Measurements from ENCODE around the gene TRIM44.

- TF ChIP-seq MAX (IDR thresholded peaks at IDR 0.05), result no peak; the same call in 1 of the 2 replicates
- no peak for TF ChIP-seq POLR2AphosphoS5 (IDR thresholded peaks at IDR 0.05; ENCODE audit: low read depth, low read length)
- TF ChIP-seq EZH2 (IDR thresholded peaks at IDR 0.05), result no peak
- no peak for TF ChIP-seq SRF (IDR thresholded peaks at IDR 0.05; ENCODE audit: low read depth)
- TF ChIP-seq CTCF (IDR thresholded peaks at IDR 0.05 in 2 of 3, conservative IDR thresholded peaks at IDR 0.05 in 1 of 3; ENCODE audit: borderline replicate concordance in 1 of 3, insufficient read depth in 1 of 3, low read depth in 2 of 3, low read length in 2 of 3), result no peak
- no peak for TF ChIP-seq CEBPB (IDR thresholded peaks at IDR 0.05; ENCODE audit: low read depth)
- TF ChIP-seq ZBTB33 (IDR thresholded peaks at IDR 0.05; ENCODE audit: extremely low read depth, insufficient replicate concordance, low read length), result no peak
Observed at GRCh38 chr11:35629511-35629910, 33.1 kb upstream of the TRIM44 start.

All from HCT116 (cell line).